OCI-M1 (cell line): Measurements from ENCODE around the gene LACTBL1.

Experiments
- DNase-seq: peaks from one replicate; lab custom pipeline; 2025; lab: John Stamatoyannopoulos, UW

The LACTBL1 gene

DNA sequence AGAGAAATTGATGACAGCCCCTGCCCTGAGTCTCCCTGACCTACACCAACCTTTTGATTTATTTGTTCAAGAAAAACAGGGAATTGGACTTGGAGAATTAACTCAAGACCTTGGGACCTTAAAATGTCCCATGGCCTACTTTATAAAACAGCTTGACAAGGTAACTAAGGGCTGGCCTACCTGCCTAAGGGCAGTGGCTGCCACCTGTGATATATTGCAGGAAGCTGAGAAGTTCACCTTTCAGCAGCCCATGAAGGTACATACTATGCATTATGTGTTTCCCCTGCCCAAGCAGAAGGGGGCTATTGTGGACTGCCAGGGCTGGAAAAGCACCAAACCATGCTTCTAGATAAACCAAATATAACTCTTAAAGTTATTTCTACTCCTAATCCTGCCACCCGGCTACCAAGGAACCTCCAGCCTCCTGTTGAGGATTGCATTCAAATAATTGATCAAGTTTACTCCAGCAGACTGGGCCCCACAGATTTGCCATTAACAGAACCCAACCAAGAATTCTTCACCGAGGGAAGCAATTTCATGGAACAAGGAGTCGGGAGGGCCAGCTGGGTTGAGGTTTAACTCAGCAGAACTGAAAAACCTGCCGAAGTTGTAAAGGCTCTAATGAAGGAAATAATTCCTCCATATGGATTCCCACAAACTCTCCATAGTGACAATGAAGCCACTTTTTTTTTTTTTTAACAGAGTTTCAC is 28.2 kb downstream of the LACTBL1 start:
- DNase-seq = no peak

DNA sequence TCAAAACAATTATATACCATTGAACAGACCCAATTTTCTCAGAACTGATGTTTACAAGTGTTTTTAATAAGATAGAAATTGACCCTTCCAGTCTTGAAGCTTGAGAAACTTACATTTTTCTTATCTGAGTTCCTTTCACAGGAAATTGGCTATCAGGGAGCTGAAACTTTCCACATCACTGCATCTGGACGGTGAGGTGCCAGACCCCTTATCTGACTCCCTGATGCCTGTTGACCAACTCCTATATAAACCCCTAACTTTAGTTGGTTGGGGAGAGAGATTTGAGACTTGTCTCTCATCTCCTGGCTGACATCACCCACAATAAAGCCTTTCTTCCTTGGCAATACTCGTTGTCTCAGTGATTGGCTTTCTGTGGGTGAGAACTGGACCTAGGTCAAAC is 31.4 kb downstream of the LACTBL1 start:
- DNase-seq = no peak

DNA sequence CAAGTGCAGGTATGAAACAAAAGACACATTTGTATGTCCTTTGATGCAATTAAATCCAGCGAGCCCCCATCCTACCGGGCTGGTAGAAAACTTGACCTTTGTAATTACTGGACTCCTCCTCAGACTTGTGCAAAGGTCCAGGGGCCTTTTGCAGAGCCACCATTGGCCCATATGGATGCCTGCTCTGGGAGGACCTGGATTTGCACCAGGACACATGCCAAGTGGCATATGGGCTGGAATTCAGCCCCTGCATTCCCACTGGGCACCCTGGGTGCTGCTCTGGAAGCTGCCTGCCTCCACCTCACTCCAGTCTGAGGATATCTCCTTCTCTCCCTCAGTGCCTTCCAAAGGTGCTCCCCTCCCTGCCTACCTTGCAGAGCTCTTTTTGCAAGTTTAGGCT is 36.0 kb downstream of the LACTBL1 start:
- DNase-seq = no peak

DNA sequence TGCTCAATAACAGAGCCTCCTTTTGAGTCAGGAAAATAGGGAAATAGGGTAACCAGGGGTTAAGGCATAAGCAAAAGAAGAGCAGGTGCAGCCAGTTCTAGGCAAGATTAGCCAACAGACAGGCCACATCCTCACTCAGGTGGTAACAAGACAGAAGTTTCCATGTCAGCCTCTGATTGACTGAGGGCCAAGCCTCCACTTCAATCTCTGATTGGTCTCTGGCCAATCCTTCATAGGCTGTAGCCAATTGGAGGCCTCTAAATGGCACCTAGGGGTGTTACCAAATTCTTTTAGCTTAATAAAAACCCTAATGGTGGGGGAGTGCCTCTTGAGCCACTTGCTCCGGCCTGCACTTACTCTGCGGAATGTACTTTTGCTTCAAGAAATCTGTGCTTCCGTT is 37.2 kb downstream of the LACTBL1 start:
- no peak for DNase-seq

DNA sequence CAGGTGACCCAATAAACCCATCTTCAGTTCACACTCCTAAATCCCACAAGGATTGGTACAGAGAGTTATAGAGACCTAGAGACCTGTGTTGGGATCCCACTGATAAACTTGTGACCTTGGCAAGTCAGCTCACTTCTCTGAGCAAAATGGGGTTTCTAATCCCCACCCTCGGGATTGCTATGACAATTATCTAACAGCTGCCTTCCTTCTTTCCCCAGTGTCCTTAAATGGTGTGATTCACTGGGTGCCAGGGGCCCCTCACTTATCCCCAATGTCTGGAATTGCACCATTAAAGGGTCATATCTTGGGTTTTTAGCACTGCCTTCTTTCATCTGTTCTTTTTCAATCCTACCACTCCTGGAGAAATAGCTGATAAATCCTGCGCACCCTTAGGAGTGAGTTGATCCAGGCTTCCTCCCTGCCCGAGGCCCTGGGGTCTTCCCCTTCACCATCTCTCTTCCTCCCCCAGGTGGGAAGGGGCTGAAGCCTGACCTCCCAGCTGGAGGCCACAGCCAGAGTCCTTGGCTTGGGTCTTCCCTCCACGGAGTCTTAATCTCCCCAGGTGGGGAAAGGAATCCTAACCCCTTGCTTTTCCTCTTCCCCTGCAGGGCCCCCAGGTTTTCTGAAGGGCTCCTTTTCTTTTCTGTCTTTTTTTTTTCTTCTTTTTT is 39.7 kb downstream of the LACTBL1 start:
- peak; percentile 36 for DNase-seq

DNA sequence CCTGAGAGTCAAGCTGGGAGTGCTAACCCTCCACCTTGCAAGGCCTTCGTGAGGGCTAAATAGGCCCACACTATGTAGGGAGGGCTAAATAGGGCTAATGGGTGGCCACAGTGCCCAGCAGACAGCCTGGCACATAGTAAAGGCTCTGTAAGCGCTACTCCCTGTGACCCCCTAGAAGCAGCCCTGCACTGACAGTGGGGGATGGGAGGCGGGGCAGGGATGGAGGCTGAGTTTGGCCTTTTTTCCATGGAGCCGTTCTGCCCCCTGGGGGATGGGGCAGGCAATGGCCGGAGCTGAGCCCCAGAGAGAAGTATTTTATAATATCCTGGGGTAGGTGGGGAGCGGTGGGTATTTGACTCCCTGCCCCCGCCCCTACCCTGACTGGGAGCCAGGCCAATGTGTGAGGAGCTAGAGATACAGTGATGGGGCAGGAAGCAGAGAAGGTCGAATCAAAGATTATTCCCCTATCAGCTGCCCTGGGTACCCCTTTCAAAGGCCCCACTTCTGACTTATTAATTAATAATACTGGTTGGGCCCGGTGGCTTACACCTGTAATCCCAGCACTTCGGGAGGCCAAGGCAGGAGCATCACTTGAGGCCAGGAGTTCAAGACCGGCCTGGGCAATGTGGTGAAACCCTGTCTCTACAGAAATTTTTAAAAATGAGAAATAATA is 42.3 kb downstream of the LACTBL1 start:
- DNase-seq = peak; percentile 75

DNA sequence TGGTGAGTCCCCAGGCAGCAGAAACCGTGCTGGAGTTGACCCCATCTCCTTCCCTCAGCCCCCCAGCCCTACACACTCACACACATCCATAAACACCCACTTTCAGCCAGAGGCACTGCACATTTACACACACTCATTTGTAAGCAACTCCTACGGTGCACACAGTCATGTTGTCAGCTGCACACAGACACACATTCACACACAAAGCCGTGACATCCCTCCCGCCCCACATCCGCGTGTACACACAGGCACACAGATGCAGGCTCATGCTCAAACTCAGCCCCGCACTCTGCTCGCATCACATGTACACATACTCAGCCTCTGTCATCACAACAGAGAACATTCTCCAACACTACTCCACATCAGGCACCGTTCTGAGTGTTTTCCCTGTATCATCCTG is 47.6 kb downstream of the LACTBL1 start:
- DNase-seq = no peak

DNA sequence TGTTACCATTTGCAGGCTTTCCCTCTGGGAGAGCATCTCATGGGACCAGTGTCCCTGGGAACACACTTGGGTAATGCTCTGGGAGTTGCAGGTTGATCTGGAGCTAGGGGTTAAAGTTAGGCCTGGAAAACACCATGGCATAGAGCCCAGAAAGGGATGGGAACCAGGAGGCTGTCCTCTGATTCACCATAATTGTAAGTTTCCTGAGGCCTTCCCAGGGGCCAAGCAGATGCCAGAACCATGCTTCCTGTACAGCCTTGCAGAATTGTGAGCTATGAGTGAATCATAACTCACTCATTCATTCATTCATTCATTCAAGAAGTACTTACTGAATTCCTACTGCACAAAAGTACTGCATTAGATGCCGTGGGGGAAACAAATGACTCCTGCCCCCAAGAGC is 50.0 kb downstream of the LACTBL1 start:
- DNase-seq = no peak

DNA sequence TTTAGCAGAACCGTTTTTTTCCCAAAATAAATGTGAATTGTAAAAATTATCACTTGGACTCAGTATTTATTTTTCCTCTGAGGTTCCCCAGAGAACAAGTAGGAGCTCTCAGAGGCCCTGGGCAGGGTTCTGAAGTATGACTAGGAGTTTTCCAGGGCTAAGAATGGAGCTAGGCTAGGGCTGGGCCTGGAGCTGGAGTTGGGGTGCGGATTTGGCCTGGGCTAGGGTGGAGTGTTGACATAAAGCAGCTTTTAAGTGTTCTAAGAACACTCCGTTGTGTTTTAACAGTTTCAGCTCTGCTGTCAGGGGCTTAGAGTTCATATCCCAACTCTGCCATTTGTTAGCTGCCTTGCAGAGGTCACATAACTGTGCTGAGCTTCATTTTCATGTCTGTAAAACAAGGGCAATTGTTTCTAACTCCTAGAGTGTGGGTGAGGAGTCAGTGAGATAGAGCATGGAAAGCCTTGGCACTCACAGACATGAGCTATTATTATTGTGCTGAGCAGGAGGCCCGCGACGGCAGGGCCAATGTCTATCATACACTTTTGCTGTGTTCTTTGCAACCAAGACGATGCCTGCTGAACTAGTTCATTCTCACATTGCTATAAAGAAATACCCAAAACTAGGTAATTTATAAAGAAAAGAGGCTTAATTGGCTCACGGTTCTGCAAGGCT is 51.1 kb downstream of the LACTBL1 start:
- DNase-seq = no peak

DNA sequence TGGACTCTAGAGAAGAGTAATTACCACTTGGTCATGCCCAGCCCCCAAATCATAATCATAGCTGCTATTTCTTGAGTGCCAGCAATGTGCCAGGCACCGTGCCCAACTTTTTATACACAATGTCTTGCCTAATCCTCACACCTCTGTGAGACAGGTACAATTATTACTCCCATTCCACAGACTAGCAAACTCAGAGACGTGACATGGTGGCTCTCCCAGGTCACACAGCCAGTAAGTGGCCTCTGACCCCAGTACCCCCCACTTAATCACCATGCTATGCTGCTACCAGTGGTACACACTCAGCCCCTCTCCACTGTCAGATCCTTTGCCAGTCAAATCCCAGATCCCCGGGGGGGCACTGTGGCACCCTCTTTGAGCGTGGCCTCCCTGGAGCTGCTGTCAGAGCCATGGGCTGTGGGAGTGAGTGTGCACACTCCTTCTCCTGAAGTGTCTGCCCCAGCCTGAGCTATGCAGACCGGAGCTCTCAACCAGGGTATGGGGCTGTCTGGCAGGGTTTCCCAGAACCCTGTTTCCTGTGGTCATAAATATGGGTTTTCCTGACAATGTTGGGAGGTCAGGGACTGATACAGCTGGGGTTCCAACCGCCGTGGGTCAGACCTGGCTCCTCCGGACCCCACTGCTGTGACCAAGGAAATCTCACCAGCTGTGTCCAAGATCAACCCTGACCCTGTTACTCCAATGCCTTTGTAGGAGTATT is 51.8 kb downstream of the LACTBL1 start:
- no peak for DNase-seq

DNA sequence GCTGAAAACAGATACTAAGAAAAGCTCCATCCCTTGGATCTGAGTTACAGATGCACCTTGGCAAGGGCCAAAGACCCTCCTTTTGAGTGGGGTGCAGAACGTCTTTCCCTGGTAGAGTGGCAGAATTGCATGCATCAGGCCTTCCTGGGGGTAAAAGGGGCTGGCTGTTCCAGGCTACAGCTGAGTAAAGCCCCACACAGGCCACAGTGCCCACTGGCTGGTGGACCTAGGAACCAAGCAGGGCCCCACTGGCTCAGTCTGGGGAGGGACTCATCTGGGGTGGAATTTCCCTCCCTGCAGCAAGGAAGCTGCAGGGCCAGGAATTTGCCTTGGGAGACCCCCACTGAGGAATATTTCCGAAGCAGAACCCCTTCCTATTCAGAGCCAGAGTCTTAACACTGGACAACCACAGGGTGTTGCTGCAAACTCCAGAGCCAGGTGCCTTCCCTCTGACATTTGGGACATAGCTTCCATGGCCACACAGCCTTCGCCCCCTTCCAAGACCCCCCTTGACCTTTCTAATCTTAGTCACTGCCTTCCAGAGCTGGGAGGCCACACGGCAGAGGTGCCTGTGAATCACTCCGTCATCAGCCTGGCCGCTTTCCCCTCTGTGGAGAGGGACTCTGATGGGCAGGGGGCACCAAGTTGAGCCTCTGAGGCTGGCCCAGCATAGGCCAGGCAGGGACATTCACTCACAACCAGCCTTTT is 52.5 kb downstream of the LACTBL1 start:
- DNase-seq = no peak

DNA sequence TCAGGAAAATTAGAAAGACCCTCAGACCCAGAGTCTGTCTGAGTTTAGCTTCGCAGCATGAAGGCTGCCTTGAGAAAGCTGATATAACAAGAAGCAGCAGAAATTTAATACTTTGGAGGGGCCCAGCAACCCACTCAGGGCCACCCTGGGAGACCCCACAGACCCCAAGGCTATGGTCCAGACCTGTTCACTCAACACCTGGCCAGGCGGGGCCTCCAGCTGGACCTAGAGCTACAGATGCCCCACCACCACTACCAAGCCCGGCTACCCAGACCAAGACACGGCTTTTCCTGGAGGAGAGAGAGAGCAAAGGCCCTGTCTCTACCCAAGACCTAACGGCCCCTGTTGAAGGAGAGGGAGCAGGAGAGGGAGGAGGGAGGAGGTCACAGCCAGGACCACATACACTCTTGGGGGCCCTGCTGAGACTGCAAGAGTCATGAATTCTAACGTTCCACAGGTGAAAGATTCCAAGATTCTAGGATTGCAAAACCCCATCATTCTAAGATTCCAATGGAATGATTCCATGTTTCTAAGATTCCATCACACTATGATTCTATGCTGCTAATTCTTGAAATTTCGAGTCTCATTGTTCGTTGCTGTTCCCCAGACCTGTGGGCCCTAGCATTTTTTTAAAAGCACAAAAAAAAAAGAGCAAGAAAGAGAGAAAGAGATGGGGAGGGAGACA is 53.2 kb downstream of the LACTBL1 start:
- DNase-seq = no peak

DNA sequence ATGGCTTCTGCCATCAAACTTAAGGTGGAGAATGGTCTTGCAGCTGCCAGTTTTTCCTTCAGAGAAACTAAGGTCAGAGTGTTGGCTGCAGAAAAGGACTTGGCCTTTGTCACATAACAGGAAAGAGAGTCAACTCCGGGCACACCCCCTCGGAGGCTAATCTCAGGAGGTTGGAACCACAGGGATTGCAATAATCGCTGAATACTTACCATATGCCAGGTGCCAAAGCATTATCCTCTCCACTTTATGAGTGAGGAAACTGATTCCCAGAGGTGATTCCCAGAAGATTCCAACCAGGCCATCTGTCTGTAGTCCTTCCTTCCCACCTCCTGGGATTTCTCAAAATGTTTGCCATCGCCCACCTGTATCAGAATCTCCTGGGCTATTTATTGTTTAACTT is 54.0 kb downstream of the LACTBL1 start:
- DNase-seq = no peak

DNA sequence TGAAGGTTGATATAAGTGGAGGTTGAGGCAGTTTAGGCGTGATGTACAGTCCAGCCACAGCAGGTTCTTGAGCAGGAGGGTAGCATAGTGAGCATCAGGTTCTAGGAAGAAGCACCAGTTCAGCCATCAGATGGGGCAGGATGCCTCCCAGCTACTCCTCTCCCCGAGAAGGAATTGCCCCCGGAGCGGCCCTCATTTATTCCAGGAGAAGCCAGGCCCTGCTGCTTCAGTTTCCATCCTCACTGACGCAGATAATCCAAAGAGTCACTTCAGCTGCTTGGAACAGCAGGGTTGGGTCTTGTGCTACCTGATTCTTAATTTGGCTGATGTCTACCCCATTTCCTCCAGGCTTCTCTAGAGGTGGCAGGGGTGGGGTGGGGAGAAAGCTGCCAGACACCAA is 54.7 kb downstream of the LACTBL1 start:
- DNase-seq = no peak

DNA sequence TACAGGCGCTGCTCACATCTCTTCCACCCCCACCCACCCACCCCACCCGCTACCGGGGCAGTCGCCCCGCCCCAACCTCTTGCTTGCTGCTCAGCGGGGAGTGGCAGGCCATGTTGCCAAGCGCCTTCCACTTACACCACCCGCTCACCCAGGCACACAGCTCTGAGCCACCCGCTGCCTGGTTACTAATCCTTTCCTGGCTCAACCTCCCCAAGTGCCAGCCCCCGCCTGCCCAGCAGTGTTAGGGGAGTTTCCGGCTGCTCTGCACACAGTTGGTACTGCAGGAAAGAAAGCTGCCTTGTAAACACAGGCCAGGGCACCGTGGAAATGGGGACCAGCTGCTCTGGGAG is 56.2 kb downstream of the LACTBL1 start:
- no peak for DNase-seq

DNA sequence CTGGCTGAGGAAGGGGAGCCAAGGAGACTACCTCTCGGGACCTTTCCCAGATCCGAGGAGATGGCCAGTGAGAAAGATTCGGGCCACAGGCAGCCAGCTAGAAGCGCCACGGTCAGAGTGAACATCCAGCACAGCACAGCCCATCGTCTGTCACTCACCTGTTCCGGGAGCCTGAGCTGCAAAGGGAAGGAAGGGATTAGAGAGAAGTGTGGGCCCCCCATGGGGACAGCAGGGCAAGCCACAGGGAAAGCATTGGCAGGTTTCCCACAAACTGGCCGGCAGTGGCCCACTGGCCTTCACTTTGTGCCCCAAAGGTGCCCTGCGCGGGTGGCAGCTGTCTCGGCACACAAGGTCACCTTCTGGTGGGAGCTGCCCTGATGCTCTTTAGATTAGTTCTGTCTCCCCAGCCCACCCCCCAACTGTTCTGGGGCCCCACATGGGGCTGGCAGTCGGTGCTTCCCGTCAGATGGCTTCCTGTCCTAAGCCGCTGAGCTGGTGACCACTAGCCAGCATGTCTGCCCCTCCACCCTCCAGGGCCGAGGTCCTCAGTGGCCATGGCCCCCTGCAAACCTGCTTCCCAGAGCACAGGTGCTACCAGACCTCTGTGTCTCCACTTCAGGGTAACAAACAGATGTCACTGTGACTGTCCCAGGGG is 56.7 kb downstream of the LACTBL1 start:
- DNase-seq = no peak

DNA sequence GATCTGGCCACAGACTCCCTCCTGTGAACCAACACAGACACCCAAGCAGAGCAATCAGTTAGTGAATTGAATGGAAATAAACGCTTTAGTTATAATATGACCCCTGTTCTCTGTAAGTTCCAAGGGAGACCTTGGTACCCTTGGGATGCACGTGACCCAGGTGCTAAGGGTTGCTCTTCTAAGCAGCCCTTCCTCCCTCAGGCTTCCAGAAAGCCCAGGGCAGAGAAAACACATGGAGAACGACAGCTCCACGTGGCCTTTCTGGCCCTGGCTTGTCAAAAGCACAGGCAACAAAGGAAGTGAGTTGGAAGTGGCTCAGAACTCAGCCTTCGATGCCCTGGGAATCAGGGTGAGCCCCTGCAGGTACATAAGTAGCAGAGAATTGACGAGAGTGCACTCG is 57.4 kb downstream of the LACTBL1 start:
- no peak for DNase-seq

DNA sequence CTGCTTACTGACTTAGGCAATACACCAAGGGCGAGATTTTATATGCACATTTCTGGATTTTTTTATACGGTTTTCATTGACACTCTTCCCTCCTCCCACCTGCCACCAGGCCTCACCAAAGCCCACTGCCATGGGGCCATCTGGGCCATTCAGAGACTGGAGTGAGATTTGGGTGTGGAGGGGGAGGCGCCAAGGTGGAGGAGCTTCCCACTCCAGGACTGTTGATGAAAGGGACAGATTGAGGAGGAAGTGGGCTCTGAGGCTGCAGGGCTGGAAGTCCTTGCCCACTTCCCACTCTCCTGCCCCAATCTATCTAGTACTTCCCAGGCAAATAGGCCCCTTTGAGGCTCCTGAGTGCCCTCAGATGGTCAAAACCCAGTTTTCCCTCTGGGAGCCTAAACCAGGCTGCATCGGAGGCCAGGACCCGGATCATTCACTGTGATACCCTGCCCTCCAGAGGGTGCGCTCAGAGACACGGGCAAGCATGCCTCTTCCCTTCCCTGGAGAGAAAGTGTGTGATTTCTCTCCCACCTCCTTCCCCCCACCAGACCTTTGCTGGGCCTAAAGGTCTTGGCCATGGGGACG is 57.9 kb downstream of the LACTBL1 start:
- DNase-seq = no peak

DNA sequence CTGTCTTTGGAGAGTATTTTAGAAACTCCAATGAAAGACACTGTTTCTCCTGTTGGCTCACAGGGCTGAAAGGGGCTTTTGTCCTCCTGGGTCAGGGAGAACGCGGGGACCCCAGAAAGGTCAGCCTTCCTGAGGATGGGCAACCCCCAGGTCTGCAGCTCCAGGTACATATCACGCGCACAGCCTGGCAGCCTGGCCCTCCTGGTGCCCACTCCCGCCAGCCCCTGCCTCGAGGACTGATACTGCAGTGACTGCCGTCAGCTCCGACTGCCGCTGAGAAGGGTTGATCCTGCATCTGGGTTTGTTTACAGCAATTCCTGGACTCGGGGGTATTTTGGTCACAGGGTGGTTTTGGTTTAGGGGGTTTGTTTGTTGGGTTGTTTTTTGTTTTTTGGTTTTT is 58.5 kb downstream of the LACTBL1 start:
- DNase-seq = no peak
